Kidney tubule cell (primary cell): ENCODE measurements around the gene MAN2C1.
A peak's percentile ranks its signal among the peaks of the same experiment; 100 is the strongest.
"Not testable (repeated sequence)": the region's sequence is repeated elsewhere in the genome, so short reads cannot be mapped to it uniquely, and the experiment has no call there.

Experiments used
- DNase-seq: peaks from one replicate; pipeline ENCODE4 v3.0.0-alpha.2; 2018; ENCODE audit warnings: low spot score

The MAN2C1 gene

DNA sequence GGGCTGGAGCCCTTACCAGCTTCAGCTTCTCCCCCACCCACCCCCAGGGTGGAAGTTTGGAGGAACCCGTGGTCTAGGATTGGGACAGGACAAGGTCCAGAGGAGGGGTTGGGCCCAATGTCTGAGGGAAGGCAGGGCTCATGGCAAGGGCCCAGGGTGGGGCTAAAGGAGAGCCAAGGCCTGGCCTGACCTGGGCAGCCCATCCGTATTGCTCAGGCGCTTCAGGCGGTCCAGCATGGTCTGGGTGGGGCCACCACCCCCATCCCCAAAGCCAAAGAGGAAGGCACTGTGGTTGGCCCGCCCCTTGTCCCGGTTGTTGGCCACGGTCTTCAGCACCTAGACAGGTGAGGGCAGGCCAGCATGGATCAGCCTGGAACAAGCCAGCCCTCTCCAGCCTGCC is 7.6 kb downstream of the MAN2C1 start:
- DNase-seq = no peak

DNA sequence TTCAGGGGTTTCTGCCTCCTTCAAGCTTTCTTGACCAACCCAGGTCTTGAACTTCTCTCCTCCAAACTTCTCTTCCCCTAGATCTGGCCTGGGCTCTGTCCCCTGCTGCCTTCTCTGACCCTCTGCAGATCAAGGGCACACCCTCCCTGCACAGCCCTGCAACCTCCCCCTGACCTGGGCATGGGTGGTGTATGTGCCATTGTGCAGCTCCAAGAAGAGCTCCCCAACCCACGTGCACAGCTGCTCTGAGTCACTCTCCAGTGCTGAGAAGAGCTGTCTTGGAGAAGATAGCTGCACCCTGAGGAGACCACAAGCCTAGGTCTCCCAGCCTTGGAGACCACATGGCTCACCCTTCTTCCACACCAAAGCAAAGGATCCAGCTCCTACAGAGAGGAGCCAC is 8.0 kb downstream of the MAN2C1 start:
- no peak for DNase-seq

DNA sequence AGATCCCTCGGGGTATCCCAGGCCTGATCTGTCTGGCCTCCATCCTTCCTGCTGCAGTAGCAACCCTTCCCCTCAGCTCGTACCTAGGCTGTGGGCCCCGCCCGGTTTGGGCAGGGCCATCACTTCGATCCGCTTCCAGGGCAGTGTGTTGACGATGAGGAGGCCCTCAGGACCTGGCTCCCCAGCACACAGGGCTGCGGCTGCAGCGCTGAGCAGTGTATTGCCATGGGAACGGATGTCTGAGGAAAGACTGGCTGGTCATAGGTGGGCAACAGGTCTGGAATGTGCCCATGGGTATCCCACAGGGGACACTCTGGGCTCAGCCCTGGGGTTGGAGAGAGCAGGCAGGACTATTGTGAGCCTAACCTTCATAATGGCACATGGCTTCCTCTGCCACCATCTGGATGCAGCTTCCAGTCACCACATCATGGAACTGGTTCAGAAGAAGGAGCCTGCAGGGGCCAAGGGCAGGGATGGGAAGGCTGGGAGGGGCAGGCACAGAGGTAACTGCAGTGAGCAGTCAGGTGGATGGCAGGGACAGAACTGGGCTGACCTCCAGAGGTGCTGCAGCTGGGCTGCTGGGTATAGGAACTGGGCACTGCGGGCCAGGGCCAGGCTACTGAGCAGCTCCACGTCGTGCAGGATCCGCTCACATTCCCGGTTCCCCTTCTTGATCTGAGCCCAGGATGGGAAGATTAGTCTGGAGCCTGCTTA is 8.7 kb downstream of the MAN2C1 start:
- no peak for DNase-seq

DNA sequence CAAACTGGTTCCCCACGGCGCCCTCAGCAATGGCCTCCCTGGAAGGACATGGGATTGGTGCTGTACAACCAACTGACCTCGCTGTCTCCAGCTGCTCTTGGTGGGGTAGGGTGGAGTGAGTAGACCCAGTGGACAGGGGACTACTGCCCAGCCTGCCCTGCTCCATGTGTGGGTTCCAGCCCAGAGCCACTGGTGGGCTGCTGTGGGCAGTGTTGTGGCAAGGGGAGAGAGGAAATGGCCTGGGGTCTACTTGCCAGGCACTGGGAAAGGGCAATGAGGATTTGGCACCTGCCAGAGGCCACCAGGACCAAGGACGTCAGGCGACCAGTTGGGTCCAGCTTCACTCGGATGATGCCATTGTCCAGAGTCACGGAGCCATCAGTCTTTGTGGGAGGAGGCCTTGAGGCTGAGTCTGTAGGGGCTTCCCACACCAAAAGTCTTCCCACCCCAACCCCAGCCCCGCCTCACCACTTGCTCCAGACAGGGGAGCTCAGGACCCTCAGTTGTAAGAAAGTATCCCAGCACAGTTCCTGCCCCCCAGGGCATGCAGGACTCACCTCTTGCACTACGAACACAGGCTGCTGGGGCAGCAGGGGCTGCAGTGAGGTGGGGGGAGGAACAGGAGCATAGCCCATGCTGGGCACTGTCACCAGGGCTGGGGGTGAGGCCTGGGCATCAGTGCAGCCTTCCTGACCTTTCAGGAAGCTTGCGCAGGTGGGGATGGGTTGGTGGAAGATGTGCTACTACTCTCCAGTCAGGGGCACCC is 9.5 kb downstream of the MAN2C1 start:
- no peak for DNase-seq

DNA sequence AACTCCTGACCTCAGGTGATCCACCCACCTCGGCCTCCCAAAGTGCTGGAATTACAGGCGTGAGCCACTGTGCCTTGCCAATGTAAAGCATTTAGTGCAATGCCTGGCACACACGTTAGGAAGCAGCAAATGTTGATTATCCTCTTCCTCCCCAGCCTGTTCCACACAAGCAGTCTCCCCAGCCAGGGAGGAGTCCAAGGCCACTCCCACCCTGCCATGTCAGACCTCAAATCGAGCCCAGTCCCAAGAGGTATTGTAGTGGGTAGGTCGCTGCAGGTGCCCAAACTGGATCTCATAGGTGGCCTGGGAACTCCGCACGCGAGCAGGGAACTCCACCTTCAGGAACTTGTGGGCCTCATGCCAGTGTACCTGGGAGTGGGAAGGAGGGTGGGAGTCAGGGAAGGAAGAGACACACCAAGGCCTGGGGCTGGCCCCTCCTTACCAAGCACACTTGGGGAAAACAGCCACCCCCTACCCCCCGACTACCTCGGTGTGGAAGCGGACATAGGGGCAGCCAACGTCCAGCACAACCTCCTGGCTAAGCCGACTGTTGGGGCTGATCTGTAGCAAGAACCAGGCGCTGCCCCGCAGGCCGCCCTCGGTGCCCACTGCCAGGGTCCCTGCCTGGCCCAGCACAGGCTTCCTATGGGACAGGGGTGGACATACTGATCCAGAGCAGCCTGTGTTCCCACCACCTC is 10.3 kb downstream of the MAN2C1 start:
- no peak for DNase-seq

DNA sequence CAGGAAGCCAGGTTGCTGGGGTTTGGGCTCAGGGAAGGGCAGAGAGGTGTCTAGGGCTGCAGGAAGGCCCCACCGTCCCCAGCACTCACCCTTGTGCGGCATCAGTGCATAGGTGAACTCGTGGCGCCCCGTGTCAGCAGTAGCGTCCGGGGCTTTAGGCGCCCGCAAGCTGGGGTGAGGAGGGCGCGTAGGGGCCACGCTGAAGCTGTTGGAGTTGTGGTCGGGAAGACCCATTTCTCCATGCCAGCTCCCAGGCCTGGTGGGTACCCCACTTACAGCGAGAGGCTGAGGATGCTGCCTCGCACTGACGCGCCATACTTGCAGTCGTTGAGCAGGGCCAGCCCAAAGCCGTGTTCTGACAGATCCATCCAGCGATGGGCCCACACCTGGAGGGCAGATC is 11.9 kb downstream of the MAN2C1 start:
- no peak for DNase-seq

DNA sequence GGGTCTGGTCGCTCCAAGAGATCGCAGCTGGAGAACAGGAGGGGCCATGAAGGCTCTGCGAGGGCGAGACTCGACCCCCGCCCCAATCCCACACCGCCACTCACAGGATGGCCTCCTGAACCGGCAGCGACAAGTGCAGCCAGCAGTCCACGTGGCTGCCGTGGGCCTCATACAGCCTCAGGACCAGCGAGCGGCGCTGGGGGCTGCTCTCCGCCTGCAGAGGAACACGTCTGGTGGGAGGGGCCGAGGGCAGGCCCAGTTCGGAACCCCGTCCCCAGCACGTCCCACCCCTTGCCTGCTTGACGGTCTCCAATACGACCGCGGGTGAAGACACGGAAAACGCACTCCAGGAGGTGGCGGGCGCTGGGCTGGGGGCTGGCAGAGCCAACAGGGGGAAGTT is 12.4 kb downstream of the MAN2C1 start:
- DNase-seq = no peak

DNA sequence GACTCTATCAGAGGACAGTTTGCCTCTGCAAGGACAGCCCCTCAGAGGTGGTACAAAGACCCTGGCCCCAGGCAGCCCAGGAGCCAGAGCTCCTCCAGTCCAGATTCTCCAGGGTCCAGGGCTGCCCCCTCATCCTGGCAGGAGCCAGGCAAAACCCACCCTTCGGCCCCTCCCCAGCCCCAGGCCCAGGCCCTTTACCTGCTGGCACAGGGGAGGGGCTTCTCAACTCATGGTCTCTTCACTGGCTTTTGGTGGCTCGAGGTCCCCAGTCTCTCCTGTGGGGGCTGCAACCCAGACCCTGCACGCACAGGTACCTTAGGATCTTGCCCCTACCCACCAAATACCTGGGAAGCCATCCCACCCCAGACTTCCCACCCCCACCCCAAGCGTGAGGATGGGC is 13.0 kb downstream of the MAN2C1 start:
- no peak for DNase-seq

DNA sequence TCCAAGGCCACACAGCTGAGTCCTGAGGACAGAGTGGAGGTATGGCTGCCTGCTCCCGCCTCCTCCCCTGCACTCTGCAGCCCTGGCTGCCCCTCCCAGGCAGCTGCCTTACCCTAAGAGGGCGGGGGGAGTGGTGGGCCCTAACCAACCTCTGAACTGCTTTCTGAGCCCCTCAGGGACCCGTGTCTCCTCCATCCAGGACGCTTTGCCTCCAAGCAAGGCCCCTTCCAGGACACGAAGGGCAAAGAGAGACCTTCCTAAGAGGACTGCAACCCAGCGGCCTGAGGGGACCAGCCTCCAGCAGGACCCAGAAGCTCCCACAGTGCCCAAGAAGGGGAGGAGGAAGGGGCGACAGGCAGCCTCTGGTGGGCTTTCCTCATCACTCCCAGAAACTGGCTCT is 14.0 kb downstream of the MAN2C1 start:
- DNase-seq = no peak

DNA sequence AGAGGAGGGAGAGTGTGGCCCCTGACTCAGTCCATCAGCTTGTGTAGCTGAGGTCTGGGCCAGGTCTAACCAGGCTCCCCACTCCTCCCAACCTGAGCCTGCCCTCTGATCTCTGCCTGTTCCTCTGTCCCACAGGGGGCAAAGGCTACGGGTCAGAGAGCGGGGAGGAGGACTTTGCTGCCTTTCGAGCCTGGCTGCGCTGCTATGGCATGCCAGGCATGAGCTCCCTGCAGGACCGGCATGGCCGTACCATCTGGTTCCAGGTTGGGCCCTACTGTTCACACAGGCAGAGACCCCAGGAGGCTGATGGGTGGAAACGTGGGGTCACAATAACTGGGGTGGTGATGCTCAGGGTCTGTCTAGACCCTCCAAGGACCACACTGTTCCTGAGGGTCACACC is 14.8 kb downstream of the MAN2C1 start:
- no peak for DNase-seq

DNA sequence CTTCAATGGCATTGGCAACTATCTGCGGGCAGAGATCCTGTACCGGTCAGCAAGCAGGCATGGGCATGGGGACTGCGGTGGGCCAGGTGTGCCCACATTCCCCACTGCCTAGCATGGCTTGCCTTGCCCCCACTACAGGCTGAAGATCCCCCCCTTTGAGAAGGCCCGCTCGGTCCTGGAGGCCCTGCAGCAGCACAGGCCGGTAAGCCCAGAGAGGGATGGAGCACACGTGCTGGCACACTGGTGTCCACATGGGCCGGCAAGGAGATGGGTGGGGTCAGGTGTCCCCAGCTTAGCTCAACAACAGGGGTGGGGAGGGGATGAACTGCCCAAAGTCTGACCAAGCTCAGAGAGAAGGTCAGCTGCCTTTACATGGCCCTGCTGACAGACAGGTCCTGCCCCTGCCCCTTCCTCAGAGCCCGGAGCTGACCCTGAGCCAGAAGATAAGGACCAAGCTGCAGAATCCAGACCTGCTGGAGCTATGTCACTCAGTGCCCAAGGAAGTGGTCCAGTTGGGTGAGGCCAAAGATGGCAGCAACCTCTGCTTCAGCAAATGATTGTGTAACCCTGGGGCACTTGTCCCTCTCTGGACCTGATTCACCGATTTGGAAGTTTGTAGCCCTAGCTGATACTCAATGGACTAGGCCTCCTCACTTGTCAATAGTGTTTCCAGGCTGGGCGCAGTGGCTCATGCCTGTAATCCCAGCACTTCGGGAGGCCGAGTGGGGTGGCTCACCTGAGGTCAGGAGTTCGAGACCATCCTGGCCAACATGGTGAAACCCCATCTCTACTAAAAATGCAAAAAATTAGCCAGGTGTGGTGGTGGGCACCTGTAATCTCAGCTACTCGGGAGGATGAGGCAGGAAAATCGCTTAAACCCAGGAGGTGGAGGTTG is 16.0 kb downstream of the MAN2C1 start:
- no peak for DNase-seq

DNA sequence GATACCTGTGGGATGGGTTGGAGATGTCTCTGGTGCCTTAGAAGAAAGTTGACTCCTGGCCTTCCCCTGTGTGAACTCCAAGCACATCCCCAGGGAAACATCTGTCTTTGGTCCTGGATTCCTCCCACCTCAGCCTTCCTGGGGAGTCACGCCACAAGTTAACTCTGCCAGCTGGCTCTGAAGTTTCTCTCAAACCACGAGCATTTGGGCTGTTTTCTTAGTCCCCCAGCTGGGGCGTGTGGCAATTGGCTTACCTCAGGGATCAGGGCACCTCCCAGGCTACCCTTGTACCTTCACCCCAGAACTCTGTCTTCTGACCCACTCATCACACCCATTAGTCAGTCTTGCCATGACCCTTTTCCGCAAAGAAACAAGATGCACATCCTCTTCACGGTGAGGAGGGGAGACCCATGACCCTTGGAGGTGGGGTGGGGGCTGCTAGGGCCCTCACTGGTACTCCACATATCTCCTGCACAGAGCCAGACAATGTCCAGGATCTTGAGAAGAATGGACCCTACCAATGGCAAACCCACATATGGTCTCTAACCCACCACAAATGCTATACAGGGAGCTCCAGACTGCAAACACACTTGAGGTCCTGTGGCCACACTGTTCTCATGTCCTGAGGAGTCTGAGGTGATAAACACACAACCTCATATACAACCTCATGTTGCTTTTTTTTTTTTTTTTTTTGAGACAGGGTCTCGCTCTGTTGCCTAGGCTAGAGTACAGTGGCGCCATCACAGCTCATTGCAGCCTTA is 17.6 kb downstream of the MAN2C1 start:
- no peak for DNase-seq

DNA sequence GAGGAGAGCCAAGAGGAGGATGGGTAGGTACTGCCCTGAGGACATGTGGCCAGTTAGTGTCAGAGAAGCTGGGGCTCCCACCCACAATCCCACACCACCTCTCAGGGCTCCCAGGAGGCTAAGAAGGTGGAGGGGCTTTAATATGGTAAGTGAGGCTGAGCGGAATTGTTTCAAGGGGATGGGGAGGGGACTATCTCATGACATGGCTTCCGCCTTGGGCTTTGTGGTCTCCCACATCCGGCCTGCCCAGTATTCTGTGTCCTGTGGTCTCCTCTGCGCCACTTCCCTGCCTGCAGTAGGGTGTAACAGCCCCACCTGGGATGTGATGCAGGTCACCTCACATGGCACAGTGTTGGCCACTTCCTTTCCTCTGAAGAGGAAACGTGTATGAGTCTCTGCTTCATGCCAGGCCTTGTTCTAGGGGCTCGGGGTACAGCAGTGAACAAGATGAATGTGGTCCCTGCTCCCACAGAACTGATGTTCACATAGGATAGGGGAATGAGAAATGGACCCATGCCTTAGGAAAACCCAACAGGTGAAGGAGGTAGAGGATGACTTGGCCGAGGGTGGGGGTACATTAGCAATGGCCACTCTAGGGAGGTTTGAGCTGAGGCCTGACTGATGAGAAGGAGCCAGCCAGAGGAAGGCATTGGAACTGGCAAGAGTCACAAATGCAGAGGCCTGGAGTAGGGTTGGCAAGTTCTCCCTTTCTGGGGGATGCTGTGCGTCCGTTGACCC is 18.4 kb downstream of the MAN2C1 start:
- no peak for DNase-seq

DNA sequence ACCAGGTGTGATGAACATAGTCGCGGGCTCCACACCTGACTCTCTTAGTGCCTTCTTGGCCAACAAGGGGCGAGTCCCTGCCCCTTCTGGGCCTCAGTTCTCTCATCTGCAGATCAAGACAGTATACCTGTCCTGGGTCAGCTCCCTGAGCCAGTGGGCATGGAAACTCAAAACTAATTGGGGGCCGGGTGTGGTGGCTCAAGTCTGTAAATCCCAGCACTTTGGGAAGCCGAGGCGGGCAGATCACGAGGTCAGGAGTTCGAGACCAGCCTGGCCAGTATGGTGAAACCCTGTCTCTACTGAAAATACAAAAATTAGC is 19.1 kb downstream of the MAN2C1 start:
- not testable (repeated sequence) for DNase-seq

DNA sequence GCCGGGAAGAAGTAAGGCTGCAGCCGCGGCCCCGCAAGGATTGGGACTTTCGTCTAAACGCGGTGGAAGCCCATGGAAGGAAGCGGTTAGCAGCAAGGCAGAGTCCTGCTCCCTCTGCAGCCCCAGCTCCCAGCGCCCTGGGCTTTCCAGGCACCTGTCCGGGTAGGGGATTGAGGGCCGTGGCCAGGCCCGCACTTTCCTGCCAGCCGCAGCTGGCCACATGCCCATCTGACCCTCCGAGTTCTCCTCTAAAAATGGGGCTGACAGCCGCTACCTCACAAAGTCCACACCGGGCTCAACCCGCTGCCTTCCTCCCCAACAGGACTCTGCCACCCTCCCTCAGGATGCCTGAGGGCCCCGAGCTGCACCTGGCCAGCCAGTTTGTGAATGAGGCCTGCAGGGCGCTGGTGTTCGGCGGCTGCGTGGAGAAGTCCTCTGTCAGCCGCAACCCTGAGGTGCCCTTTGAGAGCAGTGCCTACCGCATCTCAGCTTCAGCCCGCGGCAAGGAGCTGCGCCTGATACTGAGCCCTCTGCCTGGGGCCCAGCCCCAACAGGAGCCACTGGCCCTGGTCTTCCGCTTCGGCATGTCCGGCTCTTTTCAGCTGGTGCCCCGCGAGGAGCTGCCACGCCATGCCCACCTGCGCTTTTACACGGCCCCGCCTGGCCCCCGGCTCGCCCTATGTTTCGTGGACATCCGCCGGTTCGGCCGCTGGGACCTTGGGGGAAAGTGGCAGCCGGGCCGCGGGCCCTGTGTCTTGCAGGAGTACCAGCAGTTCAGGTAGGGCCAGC is 19.7 kb downstream of the MAN2C1 start:
- peak; percentile 28 for DNase-seq

DNA sequence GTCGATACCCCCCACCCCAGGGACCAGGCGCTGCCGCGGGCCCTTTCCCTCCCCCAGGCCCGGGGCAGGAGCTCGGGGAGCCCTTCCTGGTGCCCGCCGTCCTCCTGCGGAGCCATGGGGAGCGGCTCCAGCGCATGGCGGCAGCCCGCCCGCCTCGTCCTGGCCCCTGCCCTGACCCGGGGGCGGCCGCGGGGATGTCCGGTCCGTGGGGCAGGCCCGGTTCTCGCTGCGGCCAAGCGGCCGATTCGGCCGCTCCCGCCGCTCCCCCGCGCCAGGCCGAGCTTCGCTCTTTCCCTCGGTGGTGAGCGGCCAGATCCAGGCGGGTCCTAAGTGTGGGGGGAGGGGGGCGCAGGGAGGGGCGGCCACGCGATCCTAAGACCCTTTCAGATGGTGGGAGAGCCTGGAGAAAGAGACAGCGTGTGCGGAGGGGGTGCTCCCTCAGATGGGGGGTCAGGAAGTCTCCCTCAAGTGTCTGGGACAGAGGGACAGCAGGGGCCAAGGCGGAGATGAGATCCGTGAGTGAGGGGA is 20.3 kb downstream of the MAN2C1 start:
- DNase-seq = peak; percentile 13

DNA sequence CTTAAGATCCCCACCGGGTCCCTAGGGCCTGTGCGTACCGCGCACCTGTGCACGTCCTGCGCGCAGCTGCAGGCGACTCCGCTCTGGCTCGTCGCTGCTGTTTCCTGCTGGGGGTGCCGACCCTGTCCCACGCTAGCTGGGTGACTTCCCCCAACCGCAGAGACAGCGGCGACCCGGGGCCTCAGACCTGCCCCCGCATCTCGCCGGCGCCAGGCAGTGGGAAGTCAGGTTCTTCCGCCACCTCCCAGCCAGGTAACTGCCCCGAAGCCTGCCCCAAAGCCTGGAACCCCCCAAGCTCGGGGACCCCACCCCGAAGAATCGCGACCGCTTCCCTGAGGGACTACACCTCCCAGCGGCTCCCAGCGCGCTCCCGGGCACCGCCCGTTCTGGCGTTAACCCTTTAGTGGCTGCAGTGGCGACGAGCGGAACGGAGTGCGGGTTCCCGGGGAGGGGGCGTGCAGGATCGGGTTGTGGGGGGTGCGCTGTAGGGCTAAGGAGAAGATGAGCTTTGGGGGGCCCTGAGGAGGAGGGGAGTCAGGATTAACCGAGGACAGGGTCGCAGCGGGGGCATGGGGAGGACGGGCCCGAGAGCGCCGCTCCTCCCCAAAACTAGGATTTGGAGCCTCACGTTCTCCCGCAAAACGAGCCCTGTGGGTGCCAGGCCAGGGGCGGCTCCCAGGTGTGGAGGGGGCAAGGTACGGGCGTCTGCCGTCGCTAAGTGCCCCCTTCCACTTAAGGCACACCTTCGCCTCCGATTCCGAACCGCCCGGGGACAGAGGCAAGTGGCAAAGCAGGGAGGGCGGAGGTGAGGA is 21.0 kb downstream of the MAN2C1 start:
- DNase-seq = peak; percentile 40

DNA sequence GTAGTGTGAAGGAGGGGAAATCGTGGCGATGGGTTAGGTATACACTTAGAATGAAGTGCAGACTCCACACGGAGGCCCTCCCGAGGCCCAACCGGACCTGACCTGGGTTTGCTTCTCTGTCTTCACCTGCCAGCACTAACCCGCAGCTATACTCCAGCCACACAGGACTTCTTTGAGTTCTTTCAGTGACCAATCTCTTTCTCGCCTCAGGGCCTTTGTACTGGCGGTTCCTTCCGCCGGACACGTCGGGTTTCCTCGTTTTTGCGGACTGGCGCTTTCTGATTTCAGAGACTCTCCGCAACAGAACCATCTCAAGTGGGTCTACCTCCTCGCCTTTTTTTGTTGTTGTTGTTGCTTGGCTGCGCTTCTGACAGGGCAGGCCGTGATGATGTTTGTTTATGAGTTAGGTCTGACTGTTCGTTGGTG is 21.6 kb downstream of the MAN2C1 start, which contains the start of gene NEIL1:
NEIL1 (plus strand) TSS at position 244 of the 426 bp plus-strand sequence. CDS start 1,867 bp downstream, outside the sequence.
- DNase-seq = peak; percentile 44

DNA sequence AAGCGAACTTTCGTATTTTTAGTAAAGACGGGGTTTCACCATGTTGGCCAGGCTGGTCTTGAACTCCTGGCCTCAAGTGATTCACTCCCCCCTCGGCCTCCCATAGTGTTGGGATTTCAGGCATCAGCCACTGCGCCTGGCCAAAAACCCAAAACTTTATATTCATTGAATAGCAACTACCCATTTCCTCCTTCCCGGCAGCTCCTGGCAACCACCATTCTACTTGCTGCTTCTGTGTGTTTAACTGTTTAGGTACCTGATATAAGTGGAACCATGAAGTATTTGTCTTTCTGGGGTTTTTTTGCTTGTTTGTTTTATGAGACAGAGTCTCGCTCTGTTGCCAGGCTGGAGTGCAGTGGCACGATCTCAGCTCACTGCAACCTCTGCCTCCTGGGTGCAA is 24.5 kb downstream of the MAN2C1 start:
- DNase-seq = not testable (repeated sequence)
